Globus pallidus (tissue), 1 donor: ENCODE measurements around the gene ADIPOR2.
"Not testable (repeated sequence)": the region's sequence is repeated elsewhere in the genome, so short reads cannot be mapped to it uniquely, and the experiment has no call there.

ENCODE experiments used
- DNase-seq: peaks from one replicate; pipeline ENCODE4 v3.0.0-alpha.2; 2015; ENCODE audit warnings: low spot score

ADIPOR2 gene

DNA sequence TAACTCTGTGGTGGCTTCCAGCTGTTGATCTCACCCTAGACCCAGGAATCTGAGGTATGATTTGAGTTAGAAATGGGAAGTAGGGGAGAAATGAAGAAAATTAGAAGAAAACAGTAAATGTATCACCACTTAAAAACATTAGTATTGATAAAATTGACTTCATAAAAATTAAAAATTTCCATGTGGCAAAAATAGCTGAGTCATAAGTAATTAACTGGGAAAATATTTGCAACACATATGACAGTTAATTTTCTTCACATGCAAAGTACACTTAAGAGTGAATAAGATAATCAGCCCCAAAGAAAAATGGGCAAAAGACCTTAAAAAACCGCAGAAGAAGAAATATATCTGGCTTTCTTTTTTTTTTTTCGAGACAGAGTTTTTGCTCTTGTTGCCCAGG lies 25.5 kb upstream of the ADIPOR2 start:
- DNase-seq, result no peak

- DNase-seq, result no peak
Observed at GRCh38 chr12:1666215-1666614, 24.7 kb upstream of the ADIPOR2 start.

DNA sequence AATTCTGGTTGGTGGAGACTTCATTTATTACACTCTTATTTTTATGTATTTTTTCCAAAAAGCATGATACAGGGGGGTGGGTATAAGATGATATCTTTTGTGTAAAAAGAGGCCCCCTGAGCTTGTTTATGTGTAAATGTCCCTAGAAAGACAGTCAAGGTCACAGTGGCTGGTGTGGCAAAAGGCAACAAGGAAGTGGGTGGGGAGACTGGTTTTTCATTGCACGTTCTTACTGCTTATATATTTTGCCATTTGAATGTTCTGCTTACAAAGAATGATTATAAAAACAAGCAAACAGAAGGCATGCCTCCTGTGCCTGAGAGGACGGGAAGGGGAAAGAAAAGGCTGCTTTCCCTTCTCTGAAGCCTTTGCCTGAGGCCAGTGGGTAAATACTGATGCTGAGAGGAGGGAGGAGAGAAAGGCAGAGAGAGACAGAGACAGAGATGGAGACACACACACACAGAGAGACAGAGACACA lies 24.1 kb upstream of the ADIPOR2 start:
- DNase-seq, result no peak

- DNase-seq, result no peak
Observed at GRCh38 chr12:1668833-1669543, 21.9 kb upstream of the ADIPOR2 start.

DNA sequence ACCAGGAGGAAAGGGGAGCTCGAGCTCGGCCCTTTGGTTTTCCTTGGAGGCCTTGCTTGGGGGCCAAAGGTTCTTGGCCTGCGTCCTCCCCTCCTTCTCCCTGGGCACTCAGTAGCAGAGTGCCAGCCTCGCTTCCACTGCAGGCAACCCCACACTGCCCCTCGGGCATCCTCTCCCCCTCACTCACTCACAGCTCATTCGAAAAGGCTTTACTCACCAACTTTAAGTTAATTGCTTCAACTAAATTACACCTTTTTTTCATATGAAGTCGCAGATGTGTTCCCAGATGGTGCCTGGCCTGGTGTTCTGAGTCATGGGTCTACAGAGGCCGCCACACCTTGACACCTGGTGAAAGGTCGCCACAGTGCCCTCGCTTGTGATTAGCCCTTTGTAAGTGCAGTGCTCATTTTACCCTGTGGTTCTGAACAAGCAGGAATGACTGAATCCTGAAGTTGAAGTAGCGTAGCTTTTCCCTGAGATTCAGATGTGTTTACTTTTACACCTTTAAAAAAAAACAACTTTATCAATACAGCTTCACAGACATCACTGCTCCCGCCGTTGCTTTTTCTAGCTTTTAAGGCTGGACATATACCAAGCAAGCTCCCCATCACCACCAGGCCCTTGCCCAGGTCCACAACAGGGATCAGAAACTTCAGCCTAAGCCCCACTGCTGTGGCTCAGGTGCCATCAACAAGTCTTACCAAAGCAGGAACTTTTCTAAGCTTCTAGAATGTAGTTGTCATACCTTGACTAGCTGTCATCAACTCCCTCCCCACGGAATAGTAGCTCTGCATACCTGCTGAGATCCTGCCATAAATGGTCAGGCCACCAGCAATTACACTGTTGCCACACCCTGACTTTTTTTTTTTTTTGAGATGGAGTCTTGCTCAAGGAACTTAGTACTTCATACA lies 20.3 kb upstream of the ADIPOR2 start:
- no peak for DNase-seq

- DNase-seq, result no peak
Observed at GRCh38 chr12:1676043-1676442, 14.8 kb upstream of the ADIPOR2 start.

GRCh38 chr12:1680804-1681492 lies 9.9 kb upstream of the ADIPOR2 start:
- DNase-seq, result no peak

DNA sequence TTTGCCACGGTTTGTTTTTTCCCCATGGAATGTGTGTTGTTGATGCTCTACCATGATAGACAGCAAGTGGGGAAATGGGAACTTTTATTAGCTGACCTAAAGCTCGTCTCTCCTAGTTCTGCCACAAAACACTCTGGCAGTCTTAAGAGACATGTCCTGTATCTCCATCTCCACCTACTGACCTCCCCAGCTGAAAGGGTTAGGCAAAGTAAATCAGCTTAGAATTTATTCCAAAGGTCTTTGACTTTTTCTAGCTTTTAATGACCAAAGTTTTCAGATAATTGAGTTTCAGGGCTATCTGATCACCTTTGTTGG lies 9.4 kb upstream of the ADIPOR2 start:
- no peak for DNase-seq

DNA sequence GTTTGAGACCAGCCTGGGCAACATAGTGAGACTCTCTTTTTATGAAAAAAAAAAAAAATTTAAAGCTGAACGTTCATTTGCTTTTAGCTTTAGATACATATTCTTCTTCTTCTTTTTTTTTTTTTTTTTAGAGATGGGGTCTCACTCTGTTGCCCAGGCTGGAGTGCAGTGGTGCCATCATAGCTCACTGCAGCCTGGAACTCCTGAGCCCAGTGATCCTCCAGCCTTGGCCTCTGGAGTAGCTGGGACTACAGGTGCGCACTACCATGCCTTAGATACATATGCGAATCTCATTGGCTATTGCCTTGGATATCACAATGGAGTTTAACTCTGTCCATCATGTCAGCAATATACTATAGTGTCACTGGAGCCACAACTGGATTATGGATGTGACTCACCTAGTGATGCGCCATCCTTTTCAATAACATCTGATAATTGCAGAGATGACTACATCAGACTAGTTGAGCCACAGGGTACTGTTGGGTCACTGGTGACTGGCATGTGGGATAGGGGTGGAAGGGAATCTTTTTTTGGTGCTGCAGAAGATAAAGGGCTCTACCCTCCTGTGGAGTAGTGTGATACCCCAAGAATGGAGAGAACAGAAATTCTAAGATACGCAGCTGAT lies 2.7 kb upstream of the ADIPOR2 start:
- no peak for DNase-seq

DNA sequence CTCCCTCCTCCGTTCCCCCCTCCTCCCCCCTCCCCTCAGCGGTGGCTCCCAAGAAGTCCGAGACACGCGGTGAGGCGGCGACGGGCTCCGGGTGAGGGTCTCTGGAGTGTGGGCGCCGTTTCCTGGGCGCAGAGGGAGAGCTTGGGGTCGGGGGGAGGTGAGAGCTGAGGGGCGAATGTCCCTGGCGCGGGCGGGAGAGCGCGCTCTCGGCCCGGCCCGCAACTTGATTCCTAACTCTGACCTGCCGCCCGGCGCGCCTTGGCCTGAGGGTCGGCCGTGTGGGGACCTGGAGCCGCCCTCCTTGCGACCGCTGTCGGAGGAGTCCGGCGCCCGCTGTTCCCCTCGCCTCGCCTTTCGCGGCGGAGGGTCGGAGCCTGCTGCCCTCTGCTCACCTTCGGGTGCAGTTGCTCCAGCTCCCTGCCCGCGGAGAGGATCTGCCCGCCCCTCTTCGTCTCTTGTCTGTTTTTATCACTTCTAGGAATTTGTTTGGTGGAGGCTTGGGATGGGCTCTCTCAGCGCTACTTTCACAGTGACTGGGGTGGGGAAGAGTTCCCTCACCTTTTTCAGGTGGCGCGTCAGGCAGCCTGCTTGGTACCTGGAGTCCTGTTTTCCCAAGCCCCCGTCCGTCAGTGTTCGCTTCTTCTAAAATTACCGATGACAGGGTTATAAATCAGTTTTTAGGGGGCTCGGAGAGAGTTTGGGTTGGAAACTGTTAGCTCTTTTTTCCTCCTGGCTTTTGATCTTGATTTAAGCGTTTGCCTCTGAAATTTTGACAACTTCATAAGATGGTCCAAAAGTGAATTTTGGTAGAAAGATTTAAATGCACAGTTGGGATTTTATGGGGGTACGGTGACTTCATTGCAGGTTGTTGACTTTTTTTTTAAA lies 495 bp downstream of the ADIPOR2 start:
- DNase-seq, result no peak

DNA sequence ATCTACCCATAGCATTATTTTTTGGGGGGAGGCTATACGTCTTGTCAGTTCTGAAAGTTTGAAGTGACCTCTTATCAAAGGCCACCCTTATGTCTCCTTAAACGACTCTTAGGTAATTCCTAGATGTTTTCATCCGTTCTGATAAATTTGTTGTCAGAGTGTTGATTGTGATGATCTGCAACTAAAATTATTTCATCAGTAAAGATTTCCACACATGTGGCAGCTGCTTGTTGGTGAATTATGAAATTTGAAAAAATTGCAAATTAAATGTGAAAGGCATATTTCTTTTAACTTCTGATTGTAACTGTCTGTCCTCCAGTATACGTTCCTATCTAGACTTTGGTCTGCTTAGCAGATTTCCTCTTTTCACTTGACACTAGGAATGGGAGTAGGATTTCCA lies 1.4 kb downstream of the ADIPOR2 start:
- DNase-seq, result no peak

GRCh38 chr12:1692895-1693610 lies 2.2 kb downstream of the ADIPOR2 start:
- DNase-seq, result no peak

- DNase-seq, result not testable (repeated sequence)
Observed at GRCh38 chr12:1695097-1695496, 4.2 kb downstream of the ADIPOR2 start.

- DNase-seq, result no peak
Observed at GRCh38 chr12:1695886-1696670, 5.2 kb downstream of the ADIPOR2 start.

DNA sequence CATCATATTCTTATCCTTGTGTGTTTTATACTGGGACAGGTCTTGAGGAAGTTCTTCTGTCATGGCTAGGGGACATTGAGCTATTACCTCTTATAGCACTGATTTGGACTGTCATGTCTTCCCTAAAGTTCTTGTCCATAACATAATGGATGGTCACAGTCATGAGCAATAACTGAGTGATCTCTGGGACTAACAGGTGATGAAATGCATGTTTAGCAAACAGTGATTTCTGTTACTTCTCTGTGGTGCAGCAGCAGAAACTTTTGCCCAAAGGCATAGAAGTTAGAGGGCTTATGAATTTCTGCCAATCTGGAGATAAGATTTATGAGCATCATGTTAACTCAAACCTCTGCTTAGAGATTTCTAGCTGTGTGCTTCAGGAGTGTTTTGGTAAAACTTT lies 5.9 kb downstream of the ADIPOR2 start:
- no peak for DNase-seq

GRCh38 chr12:1697271-1697670 lies 6.4 kb downstream of the ADIPOR2 start:
- no peak for DNase-seq

- no peak for DNase-seq
Observed at GRCh38 chr12:1698720-1699119, 7.8 kb downstream of the ADIPOR2 start.

GRCh38 chr12:1702713-1703112 lies 11.8 kb downstream of the ADIPOR2 start:
- DNase-seq, result no peak

DNA sequence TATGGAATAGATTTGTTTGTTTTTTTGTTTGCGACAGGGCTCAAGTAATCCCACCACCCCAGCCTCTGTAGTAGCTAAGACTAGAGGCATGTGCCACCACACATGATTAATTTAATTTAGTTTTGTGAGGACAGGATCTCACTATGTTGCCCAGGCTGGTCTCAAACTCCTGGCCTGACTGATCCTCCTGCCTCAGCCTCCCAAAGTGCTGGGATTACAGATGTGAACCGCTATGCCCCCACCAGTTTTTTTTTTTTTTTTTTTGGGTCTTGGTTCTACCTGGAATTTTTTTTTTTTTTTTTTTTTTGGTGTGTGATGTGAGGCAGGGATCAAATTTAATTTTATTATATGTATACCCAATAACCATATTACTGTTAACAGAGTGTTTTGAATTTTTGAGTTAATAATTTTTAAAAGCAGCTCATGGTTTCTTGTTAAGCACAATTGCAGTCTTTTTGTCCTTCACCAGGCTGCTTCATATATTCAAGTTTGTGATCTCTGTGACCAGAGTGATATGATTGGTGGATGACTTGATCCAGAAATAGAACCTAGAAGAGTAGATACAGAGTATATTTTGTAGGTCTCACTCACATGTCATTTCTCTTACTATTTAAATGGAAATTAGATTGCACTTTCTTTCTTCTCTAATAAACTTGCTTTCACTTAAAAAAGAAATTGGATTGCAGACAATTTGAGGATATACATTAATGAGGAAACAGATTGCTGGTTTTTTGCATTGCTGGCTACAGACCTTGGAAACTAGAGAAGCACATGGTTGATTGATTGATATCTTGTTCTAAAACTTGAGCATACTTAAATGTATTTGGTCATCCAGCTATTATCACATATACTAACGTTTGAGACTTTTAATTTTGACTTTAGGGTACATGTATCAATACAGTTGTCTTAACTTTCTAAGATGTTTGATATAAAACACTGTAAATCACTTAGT lies 13.2 kb downstream of the ADIPOR2 start:
- DNase-seq, result no peak
